ENCODE data around the gene LDHD.

- TF ChIP-seq CTCF (IDR thresholded peaks at IDR 0.05; ENCODE audit: control extremely low read depth in 1 of 3, insufficient read depth in 1 of 3, low read depth in 1 of 3, low read length in 3 of 3): no peak
- TF ChIP-seq SP4 (IDR thresholded peaks at IDR 0.05; ENCODE audit: low read length): no peak
- no peak for TF ChIP-seq EP300 (IDR thresholded peaks at IDR 0.05; ENCODE audit: borderline replicate concordance in 1 of 2, low read depth in 2 of 2, low read length in 2 of 2)
- no peak for TF ChIP-seq POLR2AphosphoS5 (IDR thresholded peaks at IDR 0.05; ENCODE audit: low read depth, low read length)
- no peak for TF ChIP-seq POLR2A (IDR thresholded peaks at IDR 0.05; ENCODE audit: control extremely low read depth in 1 of 2, low read depth in 2 of 2, low read length in 2 of 2)
- no peak for TF ChIP-seq FOSL1 (IDR thresholded peaks at IDR 0.05; ENCODE audit: insufficient read depth, low read depth, low read length)
- TF ChIP-seq EZH2 (IDR thresholded peaks at IDR 0.05; ENCODE audit: low read depth, low read length, severe bottlenecking): no peak
- no peak for TF ChIP-seq CBX8 (IDR thresholded peaks at IDR 0.05; ENCODE audit: borderline replicate concordance, low read depth, low read length)
- no peak for TF ChIP-seq YY1 (IDR thresholded peaks at IDR 0.05; ENCODE audit: low read depth, low read length)
- no peak for TF ChIP-seq BCL11A (IDR thresholded peaks at IDR 0.05; ENCODE audit: low read depth in 2 of 2, low read length in 2 of 2)
- no peak for TF ChIP-seq CEBPB (IDR thresholded peaks at IDR 0.05; ENCODE audit: low read depth, low read length)
Measured at GRCh38 chr16:75073545-75074303, 42.9 kb downstream of the LDHD start.

Data from H1 (cell line).